GM23248 (cell line): Measurements from ENCODE around the gene SMCO3. TPM values are rescaled to one million over a fixed set of nuclear protein-coding genes. Genes with fewer than 3 reads are reported as not detected.

Source experiments
- DNase-seq: peaks from one replicate; pipeline ENCODE4 v3.0.0-alpha.2; 2015
- H2AFZ ChIP-seq: fragments of 200-600 bp; sonication (generic); 2 replicates; pipeline ENCODE4 v1.6.1; 2016; ENCODE audit warnings: antibody characterized with exemption
- H3F3A ChIP-seq: fragments of 200-600 bp; sonication (generic); 2 replicates; pipeline ENCODE4 v1.6.1; 2016; ENCODE audit warnings: mild to moderate bottlenecking, antibody characterized with exemption, mixed run types; ENCODE audit not compliant: insufficient read depth
- H3K27ac ChIP-seq: fragments of 200-600 bp; sonication (generic); 2 replicates; pipeline ENCODE4 v1.5.1; 2016; ENCODE audit warnings: mild to moderate bottlenecking
- H3K27me3 ChIP-seq: fragments of 200-600 bp; sonication (generic); replicated peaks from 2 replicates; pipeline ENCODE4 v1.6.1; 2016; ENCODE audit warnings: mild to moderate bottlenecking; ENCODE audit not compliant: insufficient read depth
- H3K36me3 ChIP-seq: fragments of 200-600 bp; sonication (generic); 2 replicates; pipeline ENCODE4 v1.6.1; 2016; ENCODE audit warnings: low read depth, mild to moderate bottlenecking
- H3K4me1 ChIP-seq: fragments of 200-600 bp; sonication (generic); 2 replicates; pipeline ENCODE4 v1.6.1; 2016; ENCODE audit warnings: mild to moderate bottlenecking; ENCODE audit not compliant: insufficient read depth
- H3K4me2 ChIP-seq: fragments of 200-600 bp; sonication (generic); one replicate; pipeline ENCODE4 v1.6.1; 2016; ENCODE audit warnings: mild to moderate bottlenecking; ENCODE audit not compliant: unreplicated experiment
- H3K4me3 ChIP-seq: fragments of 200-600 bp; sonication (generic); 2 replicates; pipeline ENCODE4 v1.5.1; 2016; ENCODE audit warnings: mild to moderate bottlenecking
- H3K79me2 ChIP-seq: fragments of 200-600 bp; sonication (generic); 2 replicates; pipeline ENCODE4 v1.6.1; 2016; ENCODE audit warnings: mild to moderate bottlenecking; ENCODE audit not compliant: insufficient read depth
- H3K9ac ChIP-seq: fragments of 200-600 bp; sonication (generic); 2 replicates; pipeline ENCODE4 v1.6.1; 2016; ENCODE audit warnings: mild to moderate bottlenecking
- H3K9me2 ChIP-seq: fragments of 200-600 bp; sonication (generic); 2 replicates; pipeline ENCODE4 v1.6.1; 2016; ENCODE audit warnings: mixed run types, mild to moderate bottlenecking, moderate library complexity; ENCODE audit not compliant: insufficient read depth
- H3K9me3 ChIP-seq: fragments of 200-600 bp; sonication (generic); one replicate; pipeline ENCODE4 v1.6.1; 2017; ENCODE audit warnings: low read depth
- H4K20me1 ChIP-seq: fragments of 200-600 bp; sonication (generic); 2 replicates; pipeline ENCODE4 v1.6.0; 2016; ENCODE audit not compliant: insufficient read depth
- EZH2 ChIP-seq: fragments of 200-600 bp; sonication (generic); IDR thresholded peaks from 2 replicates; pipeline ENCODE4 v1.6.1; 2018; ENCODE audit warnings: antibody characterized with exemption, mild to moderate bottlenecking; ENCODE audit not compliant: insufficient read depth, poor library complexity, severe bottlenecking
- EZH2phosphoT487 ChIP-seq: fragments of 200-600 bp; sonication (generic); IDR thresholded peaks from 2 replicates; pipeline ENCODE4 v1.6.1; 2018; ENCODE audit warnings: antibody characterized with exemption, moderate library complexity, mild to moderate bottlenecking, low read depth; ENCODE audit not compliant: insufficient read depth
- WGBS, 2 experiments: methylation state at CpG; one replicate each; pipeline ENCODE4 v1.1.6; 2015 to 2017; ENCODE audit warnings: low lambda C conversion rate in 2 of 2, low coverage in 1 of 2; ENCODE audit errors: missing lambda C conversion rate in 2 of 2; 5-methylcytosine and 5-hydroxymethylcytosine counted together
- in situ Hi-C: fragments of 300-500 bp; cut with MboI; formaldehyde crosslinking; loops from 2 replicates; pipeline ENCODE4 v1.15.0; 2020
- polyA plus RNA-seq: library from polyadenylated mRNA; unstranded; fragments of >200 nt; fragmentation: Nextera tagmentation; extraction: Ambion mirVana; gene quantifications from 2 replicates; pipeline ENCODE4 v1.2.1, GENCODE V29; 2016
- total RNA-seq: library from RNA; depleted of rRNA; stranded (reverse); fragments of >200 nt; shearing (Covaris generic); gene quantifications from 2 replicates; pipeline ENCODE4 v1.2.3, GENCODE V29; 2014

Gene SMCO3
- total and polyA plus RNA-seq, 2 experiments from 2014 or later, result not detected

- no peak for TF ChIP-seq EZH2phosphoT487
- TF ChIP-seq EZH2, result no peak
- Histone ChIP-seq H4K20me1 (no peaks in the 10 kb centered on the region), H3K27ac (peak overlapping the region; percentile 93), H3K9me3 (no peaks in the 10 kb centered on the region), H3K27me3 (no peaks in the 10 kb centered on the region), H3K9me2 (no peaks in the 10 kb centered on the region), H3K4me2 (peak overlapping the region; percentile 94), H3K36me3 (no peaks in the 10 kb centered on the region), H3K9ac (peak overlapping the region; percentile 93), H3K79me2 (peaks cover 56% of the 10 kb centered on the region), H3F3A (peaks cover 25% of the 10 kb centered on the region), H2AFZ (peak overlapping the region; percentile 91), H3K4me1 (peaks cover 14% of the 10 kb centered on the region; the same call in 1 of the 2 replicates), H3K4me3 (peak overlapping the region; percentile 93)
- peak; percentile 90 for DNase-seq
- 1 to 2% methylated on average over 38 of the region's 38 CpGs for WGBS, 2 experiments
- in situ Hi-C loops, result no loop called here
These were observed 44.0 kb downstream of the SMCO3 start for GRCh38 chr12:14769969-14770495.

DNA sequence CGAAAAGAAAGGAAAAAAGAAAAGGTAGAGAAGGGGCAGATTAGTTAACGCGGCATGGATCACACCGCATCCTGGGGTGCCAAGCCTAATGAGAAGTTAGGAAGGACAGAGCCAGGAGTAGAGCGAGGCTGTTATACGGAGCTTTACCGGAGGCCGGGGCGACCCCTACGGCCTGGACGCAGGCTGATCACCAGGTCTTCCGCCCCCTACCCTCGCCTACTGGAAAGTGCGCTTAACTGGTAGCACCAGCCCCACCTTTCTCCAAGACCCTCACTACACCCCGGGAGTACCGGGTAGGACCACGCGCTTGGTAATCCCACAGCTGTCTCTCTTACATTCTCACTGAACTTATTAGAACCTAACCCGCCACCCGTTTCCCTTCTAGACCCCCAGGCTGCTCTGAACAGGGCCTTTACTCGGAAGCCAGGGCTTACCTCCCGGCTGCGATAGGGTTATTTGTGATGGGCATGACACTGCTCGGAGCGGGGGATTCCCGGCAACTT is 44.5 kb downstream of the SMCO3 start:
- H3F3A ChIP-seq, result peaks cover 25% of the 10 kb centered on the region
- peak overlapping the region; percentile 93 for H3K4me3 ChIP-seq
- 4 to 5% methylated on average over 26 of the region's 26 CpGs for WGBS, 2 experiments
- H3K27ac ChIP-seq, result peak overlapping the region; percentile 93
- no peaks in the 10 kb centered on the region for H3K9me3 ChIP-seq
- no peaks in the 10 kb centered on the region for H3K27me3 ChIP-seq
- no peaks in the 10 kb centered on the region for H4K20me1 ChIP-seq
- in situ Hi-C loops, result no loop called here
- peak; percentile 43 for DNase-seq
- H3K36me3 ChIP-seq, result no peaks in the 10 kb centered on the region
- H2AFZ ChIP-seq, result peak overlapping the region; percentile 91
- H3K79me2 ChIP-seq, result peaks cover 61% of the 10 kb centered on the region
- TF ChIP-seq EZH2 (no peak), EZH2phosphoT487 (no peak)
- H3K4me1 ChIP-seq, result peaks cover 14% of the 10 kb centered on the region; the same call in 1 of the 2 replicates
- peak overlapping the region; percentile 94 for H3K4me2 ChIP-seq
- no peaks in the 10 kb centered on the region for H3K9me2 ChIP-seq
- H3K9ac ChIP-seq, result peak overlapping the region; percentile 93

DNA sequence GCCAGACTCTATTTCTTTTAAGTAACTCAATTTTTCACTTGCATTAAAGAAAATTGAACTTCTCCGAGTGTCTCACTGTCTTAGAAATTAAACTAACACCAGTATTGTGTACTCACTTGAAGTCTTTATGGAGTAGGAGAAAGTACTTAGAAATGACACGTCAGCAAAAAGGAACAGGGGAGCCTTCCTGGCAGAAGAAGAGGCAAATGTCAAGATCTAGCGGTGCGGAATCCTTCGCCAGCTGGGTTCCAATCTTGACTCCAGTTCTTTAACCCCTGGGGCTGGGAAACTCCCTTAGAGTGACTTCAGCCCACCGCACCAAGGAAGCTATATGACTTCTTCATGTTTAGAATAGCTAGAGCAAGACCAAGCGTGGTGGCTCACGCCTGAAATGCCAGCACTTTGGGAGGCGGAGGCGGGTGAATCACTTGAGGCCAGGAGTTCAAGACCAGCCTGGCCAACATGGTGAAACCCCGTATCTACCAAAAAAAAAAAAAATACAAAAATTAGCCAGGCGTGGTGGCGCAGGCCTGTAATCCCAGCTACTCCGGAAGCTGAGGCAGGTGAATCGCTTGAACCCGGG is 45.1 kb downstream of the SMCO3 start:
- H3K79me2 ChIP-seq, result peaks cover 66% of the 10 kb centered on the region

GRCh38 chr12:14767617-14768016 is 46.4 kb downstream of the SMCO3 start:
- Histone ChIP-seq H2AFZ (no peak overlapping the region), H3K27me3 (no peaks in the 10 kb centered on the region), H3K27ac (no peak overlapping the region), H3K4me1 (peaks cover 14% of the 10 kb centered on the region; the same call in 1 of the 2 replicates), H3K9me2 (no peaks in the 10 kb centered on the region), H3K36me3 (no peaks in the 10 kb centered on the region), H3K9ac (no peak overlapping the region), H3F3A (peaks cover 25% of the 10 kb centered on the region), H3K4me2 (peak overlapping the region; percentile 94), H3K9me3 (no peaks in the 10 kb centered on the region), H3K4me3 (peak overlapping the region; percentile 93), H4K20me1 (no peaks in the 10 kb centered on the region), H3K79me2 (peaks cover 78% of the 10 kb centered on the region)
- in situ Hi-C loops, result no loop called here
- TF ChIP-seq EZH2phosphoT487, result no peak
- TF ChIP-seq EZH2, result no peak
- DNase-seq, result no peak
- 80 to 86% methylated on average over 1 of the region's 1 CpG for WGBS, 2 experiments

More for the DNA sequence above, 45.1 kb downstream of the SMCO3 start:
- Histone ChIP-seq H3F3A (peaks cover 25% of the 10 kb centered on the region), H3K27ac (peak overlapping the region; percentile 93), H3K4me2 (peak overlapping the region; percentile 94), H3K27me3 (no peaks in the 10 kb centered on the region), H3K4me1 (peaks cover 14% of the 10 kb centered on the region; the same call in 1 of the 2 replicates), H3K9ac (peak overlapping the region; percentile 93), H3K9me2 (no peaks in the 10 kb centered on the region), H3K36me3 (no peaks in the 10 kb centered on the region), H4K20me1 (no peaks in the 10 kb centered on the region), H2AFZ (peak overlapping the region; percentile 91), H3K4me3 (peak overlapping the region; percentile 93), H3K9me3 (no peaks in the 10 kb centered on the region)
- TF ChIP-seq EZH2phosphoT487 (no peak), EZH2 (no peak)
- in situ Hi-C loops, result no loop called here
- 30 to 33% methylated on average over 15 to 16 of the region's 16 CpGs for WGBS, 2 experiments
- peak; percentile 51 for DNase-seq
